Measurements from ENCODE around the gene RNF146. TPM values are rescaled to one million over a fixed set of nuclear protein-coding genes. Genes with fewer than 3 reads are reported as not detected.

Gene RNF146
- total and polyA plus RNA-seq, 2 of the 13 experiments (the other 11 are each of a cell fraction or from before 2014, with no cell fraction given) = 18.8 to 27.6 TPM

GRCh38 chr6:127277878-127278843 is 11.5 kb downstream of the RNF146 start (continued):
- TF ChIP-seq TOPORS (CRISPR knock-in tag; IDR thresholded peaks at IDR 0.05) (no peak), GABPB1 (CRISPR knock-in tag; IDR thresholded peaks at IDR 0.05) (no peak), CHCHD3 (CRISPR knock-in tag; IDR thresholded peaks at IDR 0.05) (no peak), ZNF768 (CRISPR knock-in tag; IDR thresholded peaks at IDR 0.05) (no peak), E2F1 (CRISPR knock-in tag; IDR thresholded peaks at IDR 0.05) (no peak), ZNF530 (CRISPR knock-in tag; IDR thresholded peaks at IDR 0.05; ENCODE audit: low read depth) (no peak), GPBP1L1 (CRISPR knock-in tag; IDR thresholded peaks at IDR 0.05) (no peak), ZNF3 (CRISPR knock-in tag; IDR thresholded peaks at IDR 0.05) (no peak), SP2 (CRISPR knock-in tag; IDR thresholded peaks at IDR 0.05) (no peak), ZNF563 (CRISPR knock-in tag; IDR thresholded peaks at IDR 0.05) (no peak), EP300 (IDR thresholded peaks at IDR 0.05; ENCODE audit: low read depth in 2 of 2, low read length in 2 of 2) (0 out of 4 replicates have a peak, but pooled peaks of 1 of the 2 experiments have one; percentile 21), EP300 (CRISPR knock-in tag; IDR thresholded peaks at IDR 0.05; ENCODE audit: borderline replicate concordance) (no peak), ZNF20 (CRISPR knock-in tag; IDR thresholded peaks at IDR 0.05) (no peak), ZHX1 (CRISPR knock-in tag; IDR thresholded peaks at IDR 0.05; ENCODE audit: low read depth) (no peak), MEIS1 (CRISPR knock-in tag; IDR thresholded peaks at IDR 0.05; ENCODE audit: borderline replicate concordance) (no peak), HNRNPLL (IDR thresholded peaks at IDR 0.05; ENCODE audit: low read depth, low read length, poor library complexity, severe bottlenecking) (no peak), ZNF597 (CRISPR knock-in tag; IDR thresholded peaks at IDR 0.05) (no peak), HNF4A (CRISPR knock-in tag; IDR thresholded peaks at IDR 0.05) (peak; percentile 73; the same call in 1 of the 2 replicates), IRF1 (CRISPR knock-in tag; IDR thresholded peaks at IDR 0.05; ENCODE audit: low read depth) (no peak)
